ENCODE results near the gene RNPS1. TPM values are rescaled to one million over a fixed set of nuclear protein-coding genes. Genes with fewer than 3 reads are reported as not detected.

RNPS1 gene
- total and polyA plus RNA-seq, 9 of the 15 experiments (the other 6 are each of a cell fraction or from before 2014, with no cell fraction given) = 44.9 to 338 (median 202) TPM

DNA sequence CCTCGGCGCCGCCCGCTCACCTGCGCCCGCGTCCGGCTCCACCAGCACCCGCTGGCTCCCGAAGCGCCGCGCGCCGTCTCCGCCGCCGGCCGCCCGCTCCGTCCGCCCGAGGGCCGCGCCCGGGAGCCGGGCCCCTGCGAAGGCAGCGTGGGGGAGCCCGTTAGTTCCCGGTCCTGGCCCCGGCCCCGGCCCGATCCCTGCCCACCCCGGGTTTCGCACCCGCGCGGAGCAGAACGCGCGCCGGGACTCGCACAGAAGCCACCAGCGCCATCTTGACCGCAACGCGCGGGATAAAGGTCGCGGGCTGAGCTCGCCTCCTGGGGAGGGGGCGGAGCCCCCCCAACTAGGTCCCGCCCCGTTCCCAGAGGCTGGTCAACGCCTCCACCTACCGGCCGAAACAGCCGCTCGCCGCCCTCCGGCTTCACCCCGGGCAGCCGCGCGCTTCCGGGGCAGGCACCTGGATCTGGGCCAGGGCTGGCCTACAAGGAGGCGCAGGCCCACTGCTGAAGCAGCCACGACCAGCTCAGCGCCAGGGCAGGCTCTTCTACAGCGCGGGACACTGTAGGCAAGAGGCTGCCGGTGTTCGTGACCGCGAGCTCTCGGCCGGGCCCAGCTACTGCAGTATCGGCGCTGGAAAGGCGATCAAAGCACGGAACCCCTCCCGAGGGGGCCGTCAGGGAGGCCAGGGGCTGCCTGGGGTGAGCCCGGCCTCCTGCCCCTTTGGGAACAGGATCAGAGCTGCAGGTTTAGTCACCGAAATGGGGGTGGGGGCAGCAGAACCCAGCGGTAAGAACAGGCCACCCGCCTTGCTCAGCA, 16.4 kb downstream of the RNPS1 start, which contains the start of gene ECI1 (continued):
- TF ChIP-seq, protein P1, sequence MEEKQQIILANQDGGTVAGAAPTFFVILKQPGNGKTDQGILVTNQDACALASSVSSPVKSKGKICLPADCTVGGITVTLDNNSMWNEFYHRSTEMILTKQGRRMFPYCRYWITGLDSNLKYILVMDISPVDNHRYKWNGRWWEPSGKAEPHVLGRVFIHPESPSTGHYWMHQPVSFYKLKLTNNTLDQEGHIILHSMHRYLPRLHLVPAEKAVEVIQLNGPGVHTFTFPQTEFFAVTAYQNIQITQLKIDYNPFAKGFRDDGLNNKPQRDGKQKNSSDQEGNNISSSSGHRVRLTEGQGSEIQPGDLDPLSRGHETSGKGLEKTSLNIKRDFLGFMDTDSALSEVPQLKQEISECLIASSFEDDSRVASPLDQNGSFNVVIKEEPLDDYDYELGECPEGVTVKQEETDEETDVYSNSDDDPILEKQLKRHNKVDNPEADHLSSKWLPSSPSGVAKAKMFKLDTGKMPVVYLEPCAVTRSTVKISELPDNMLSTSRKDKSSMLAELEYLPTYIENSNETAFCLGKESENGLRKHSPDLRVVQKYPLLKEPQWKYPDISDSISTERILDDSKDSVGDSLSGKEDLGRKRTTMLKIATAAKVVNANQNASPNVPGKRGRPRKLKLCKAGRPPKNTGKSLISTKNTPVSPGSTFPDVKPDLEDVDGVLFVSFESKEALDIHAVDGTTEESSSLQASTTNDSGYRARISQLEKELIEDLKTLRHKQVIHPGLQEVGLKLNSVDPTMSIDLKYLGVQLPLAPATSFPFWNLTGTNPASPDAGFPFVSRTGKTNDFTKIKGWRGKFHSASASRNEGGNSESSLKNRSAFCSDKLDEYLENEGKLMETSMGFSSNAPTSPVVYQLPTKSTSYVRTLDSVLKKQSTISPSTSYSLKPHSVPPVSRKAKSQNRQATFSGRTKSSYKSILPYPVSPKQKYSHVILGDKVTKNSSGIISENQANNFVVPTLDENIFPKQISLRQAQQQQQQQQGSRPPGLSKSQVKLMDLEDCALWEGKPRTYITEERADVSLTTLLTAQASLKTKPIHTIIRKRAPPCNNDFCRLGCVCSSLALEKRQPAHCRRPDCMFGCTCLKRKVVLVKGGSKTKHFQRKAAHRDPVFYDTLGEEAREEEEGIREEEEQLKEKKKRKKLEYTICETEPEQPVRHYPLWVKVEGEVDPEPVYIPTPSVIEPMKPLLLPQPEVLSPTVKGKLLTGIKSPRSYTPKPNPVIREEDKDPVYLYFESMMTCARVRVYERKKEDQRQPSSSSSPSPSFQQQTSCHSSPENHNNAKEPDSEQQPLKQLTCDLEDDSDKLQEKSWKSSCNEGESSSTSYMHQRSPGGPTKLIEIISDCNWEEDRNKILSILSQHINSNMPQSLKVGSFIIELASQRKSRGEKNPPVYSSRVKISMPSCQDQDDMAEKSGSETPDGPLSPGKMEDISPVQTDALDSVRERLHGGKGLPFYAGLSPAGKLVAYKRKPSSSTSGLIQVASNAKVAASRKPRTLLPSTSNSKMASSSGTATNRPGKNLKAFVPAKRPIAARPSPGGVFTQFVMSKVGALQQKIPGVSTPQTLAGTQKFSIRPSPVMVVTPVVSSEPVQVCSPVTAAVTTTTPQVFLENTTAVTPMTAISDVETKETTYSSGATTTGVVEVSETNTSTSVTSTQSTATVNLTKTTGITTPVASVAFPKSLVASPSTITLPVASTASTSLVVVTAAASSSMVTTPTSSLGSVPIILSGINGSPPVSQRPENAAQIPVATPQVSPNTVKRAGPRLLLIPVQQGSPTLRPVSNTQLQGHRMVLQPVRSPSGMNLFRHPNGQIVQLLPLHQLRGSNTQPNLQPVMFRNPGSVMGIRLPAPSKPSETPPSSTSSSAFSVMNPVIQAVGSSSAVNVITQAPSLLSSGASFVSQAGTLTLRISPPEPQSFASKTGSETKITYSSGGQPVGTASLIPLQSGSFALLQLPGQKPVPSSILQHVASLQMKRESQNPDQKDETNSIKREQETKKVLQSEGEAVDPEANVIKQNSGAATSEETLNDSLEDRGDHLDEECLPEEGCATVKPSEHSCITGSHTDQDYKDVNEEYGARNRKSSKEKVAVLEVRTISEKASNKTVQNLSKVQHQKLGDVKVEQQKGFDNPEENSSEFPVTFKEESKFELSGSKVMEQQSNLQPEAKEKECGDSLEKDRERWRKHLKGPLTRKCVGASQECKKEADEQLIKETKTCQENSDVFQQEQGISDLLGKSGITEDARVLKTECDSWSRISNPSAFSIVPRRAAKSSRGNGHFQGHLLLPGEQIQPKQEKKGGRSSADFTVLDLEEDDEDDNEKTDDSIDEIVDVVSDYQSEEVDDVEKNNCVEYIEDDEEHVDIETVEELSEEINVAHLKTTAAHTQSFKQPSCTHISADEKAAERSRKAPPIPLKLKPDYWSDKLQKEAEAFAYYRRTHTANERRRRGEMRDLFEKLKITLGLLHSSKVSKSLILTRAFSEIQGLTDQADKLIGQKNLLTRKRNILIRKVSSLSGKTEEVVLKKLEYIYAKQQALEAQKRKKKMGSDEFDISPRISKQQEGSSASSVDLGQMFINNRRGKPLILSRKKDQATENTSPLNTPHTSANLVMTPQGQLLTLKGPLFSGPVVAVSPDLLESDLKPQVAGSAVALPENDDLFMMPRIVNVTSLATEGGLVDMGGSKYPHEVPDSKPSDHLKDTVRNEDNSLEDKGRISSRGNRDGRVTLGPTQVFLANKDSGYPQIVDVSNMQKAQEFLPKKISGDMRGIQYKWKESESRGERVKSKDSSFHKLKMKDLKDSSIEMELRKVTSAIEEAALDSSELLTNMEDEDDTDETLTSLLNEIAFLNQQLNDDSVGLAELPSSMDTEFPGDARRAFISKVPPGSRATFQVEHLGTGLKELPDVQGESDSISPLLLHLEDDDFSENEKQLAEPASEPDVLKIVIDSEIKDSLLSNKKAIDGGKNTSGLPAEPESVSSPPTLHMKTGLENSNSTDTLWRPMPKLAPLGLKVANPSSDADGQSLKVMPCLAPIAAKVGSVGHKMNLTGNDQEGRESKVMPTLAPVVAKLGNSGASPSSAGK (IDR thresholded peaks at IDR 0.05) = no peak
- TF ChIP-seq NKRF (IDR thresholded peaks at IDR 0.05; ENCODE audit: borderline replicate concordance) (no peak), GTF2A2 (tag; IDR thresholded peaks at IDR 0.05) (no peak), HDAC2 (IDR thresholded peaks at IDR 0.05) (no peak), ETV5 (CRISPR knock-in tag; IDR thresholded peaks at IDR 0.05; ENCODE audit: low read depth) (peak; percentile 95), KLF1 (tag; IDR thresholded peaks at IDR 0.05) (peak; percentile 10; the same call in 1 of the 2 replicates), FOXA1 (IDR thresholded peaks at IDR 0.05; ENCODE audit: borderline replicate concordance) (no peak), SMARCB1 (IDR thresholded peaks at IDR 0.05; ENCODE audit: insufficient read length, low read depth) (no peak), ZFP36 (IDR thresholded peaks at IDR 0.05; ENCODE audit: low read depth, low read length, partially characterized antibody) (no peak), MBD2 (IDR thresholded peaks at IDR 0.05; ENCODE audit: borderline replicate concordance, low read depth) (peak; percentile 36; the same call in 1 of the 2 replicates), ZNF699 (CRISPR knock-in tag; IDR thresholded peaks at IDR 0.05; ENCODE audit: insufficient replicate concordance) (no peak), ELK1 (CRISPR knock-in tag; IDR thresholded peaks at IDR 0.05) (no peak)

Measured in K562 (cell line).